HK-2 (cell line): ENCODE measurements around the gene IBSP.
A peak's percentile ranks its signal among the peaks of the same experiment; 100 is the strongest.

ENCODE experiments used
- DNase-seq: peaks from one replicate; pipeline ENCODE4 v3.0.0-alpha.2; 2018; ENCODE audit not compliant: unreplicated experiment

Gene IBSP, protein sequence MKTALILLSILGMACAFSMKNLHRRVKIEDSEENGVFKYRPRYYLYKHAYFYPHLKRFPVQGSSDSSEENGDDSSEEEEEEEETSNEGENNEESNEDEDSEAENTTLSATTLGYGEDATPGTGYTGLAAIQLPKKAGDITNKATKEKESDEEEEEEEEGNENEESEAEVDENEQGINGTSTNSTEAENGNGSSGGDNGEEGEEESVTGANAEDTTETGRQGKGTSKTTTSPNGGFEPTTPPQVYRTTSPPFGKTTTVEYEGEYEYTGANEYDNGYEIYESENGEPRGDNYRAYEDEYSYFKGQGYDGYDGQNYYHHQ

GRCh38 chr4:87799301-87800113 is at the start of gene IBSP:
IBSP (plus strand) TSS chr4:87799554; CDS start chr4:87802362, 2,808 bp downstream.
- DNase-seq: no peak

- no peak for DNase-seq
These were observed 49.5 kb upstream of the IBSP start for GRCh38 chr4:87749883-87750282.

DNA sequence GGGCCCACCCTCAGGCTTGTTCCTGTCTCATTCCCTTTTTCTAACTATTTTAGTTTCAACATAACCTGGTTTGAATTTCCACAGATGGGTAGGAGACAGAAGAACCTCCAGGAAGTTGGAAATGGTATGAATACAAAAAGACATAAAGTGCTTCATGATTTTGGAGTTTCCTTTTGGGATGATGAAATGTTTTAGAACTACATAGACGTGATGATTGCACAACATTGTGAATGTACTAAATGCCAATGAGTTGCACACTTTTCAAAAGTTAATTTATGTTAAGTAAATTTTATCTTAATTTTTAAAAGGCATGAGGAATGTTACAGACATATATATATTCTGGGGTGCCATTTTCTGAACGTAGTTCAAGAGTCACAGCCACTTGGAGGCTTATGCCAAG is 41.1 kb upstream of the IBSP start:
- no peak for DNase-seq

DNA sequence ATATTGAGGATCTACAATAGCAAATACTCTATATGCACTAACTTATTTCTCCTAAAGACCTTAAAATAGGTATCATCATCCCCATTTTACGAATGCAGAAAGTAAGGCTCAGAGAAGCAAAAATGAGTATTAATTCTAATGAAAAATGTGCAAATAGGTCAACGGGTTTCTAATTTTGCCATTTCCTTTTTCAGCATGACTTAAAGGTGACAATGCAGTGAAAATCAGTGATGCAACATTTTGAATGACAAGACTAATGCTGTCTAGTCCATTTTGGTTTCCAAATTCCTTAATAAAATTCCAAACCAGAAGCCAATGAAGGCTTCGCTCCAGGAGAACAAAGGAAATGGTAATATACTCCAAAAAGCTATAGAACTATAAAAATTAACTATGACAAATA is 37.0 kb upstream of the IBSP start:
- DNase-seq: no peak

GRCh38 chr4:87781569-87781968 is 17.8 kb upstream of the IBSP start:
- DNase-seq: no peak

GRCh38 chr4:87783781-87784180 is 15.6 kb upstream of the IBSP start:
- DNase-seq: no peak

DNA sequence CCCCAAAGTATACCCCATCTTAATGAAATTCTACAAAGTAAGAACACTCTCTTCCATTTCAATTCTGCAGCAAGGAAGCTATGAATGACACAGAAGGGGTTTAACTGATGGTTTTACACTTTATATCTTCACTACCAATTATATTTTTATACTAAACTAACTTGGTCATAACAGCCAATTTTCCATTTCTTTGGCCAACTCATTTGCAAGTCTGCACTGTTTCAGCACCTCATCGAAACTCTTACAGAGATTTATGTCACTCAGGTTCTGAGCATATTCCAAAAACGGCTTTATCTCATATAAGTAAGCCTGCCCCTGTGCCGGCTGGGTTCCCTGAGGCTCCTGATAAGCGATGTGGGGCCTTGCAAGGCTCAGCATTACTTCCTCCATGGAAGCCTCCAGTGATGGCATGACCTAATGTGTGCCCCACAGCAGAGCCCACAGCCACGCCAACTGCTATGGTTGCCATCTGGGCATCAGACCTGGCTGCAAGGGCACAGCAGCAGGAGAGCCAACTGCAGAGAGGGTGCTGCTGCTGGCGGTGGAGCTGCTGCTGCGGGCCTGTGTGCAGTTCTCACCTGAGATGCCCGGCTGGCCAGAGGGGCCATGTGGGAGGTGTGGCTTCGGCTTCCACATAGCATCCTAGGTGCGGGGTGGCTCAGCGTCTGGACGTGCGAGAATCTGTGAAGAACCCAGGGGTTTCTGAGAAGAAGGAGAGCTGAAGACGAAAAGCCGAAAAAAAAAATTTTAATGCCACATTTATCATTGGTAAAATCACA is 13.4 kb upstream of the IBSP start:
- DNase-seq: no peak

DNA sequence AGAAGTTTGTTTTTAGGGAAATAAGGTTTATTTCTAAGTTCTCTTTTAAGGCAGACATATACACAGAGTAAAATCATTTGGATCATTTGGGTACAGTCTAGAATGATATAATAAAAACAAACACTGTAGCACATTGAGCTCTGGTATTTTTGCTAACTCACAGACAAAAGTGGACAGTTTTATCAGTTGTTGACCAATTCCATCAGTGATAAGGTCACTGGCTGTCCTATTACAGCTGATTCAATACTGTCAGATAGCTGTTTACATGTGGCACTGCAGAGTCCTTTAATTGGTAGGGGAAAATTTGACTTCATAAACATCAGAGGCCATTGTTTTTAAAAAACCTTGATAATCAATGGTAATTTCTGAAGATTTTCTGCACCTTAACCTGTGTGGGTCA is 3.5 kb downstream of the IBSP start:
- no peak for DNase-seq

GRCh38 chr4:87803421-87803820 is 4.1 kb downstream of the IBSP start:
- DNase-seq: no peak

GRCh38 chr4:87804871-87805270 is 5.5 kb downstream of the IBSP start:
- DNase-seq: no peak

GRCh38 chr4:87805971-87806370 is 6.6 kb downstream of the IBSP start:
- DNase-seq: no peak

GRCh38 chr4:87806520-87806919 is 7.2 kb downstream of the IBSP start:
- DNase-seq: no peak

- DNase-seq: no peak
These were observed 8.0 kb downstream of the IBSP start for GRCh38 chr4:87807402-87807801.

GRCh38 chr4:87811977-87812376 is 12.6 kb downstream of the IBSP start:
- DNase-seq: no peak

GRCh38 chr4:87819281-87819919 is 20.0 kb downstream of the IBSP start:
- DNase-seq: peak; percentile 81

GRCh38 chr4:87823200-87823599 is 23.8 kb downstream of the IBSP start:
- no peak for DNase-seq

DNA sequence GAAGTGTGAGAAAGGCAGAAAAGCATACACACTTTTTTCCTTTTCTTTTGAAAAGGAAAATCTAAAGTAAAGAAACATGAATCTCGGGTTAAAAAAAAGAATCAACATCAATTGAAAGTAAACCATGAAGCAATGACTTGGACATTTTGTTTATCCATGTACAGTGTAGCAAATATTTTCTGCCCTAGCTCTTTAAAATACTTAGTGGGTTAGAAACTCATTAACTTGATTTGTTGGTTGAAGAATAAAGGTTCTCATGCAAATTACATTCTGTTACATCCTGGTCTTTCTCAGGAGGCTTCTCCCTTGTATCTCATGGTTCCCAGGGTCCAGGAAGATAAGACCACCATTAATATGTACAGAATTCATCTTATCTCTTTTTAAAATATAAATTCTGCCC is 24.4 kb downstream of the IBSP start:
- DNase-seq: no peak

GRCh38 chr4:87824352-87824751 is 25.0 kb downstream of the IBSP start:
- no peak for DNase-seq

DNA sequence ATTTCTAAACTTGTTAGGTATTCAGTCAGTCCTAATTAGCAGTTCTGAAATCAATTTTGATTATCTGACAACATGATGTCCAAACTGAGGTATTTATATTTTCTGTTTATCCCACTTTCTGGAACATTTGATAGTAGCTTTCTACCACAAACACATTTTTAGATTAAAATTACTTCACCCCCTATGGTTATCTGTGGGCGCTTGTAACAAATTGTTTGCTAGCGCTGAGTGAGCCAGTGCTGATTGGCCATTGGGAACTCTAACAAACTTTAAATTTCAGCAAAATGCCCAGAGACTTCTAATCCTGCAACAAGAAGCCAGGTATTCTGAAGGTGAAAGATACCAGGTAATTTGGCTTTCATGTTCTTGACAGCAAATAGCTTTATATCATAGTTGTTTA is 33.3 kb downstream of the IBSP start, which contains the start of gene MEPE:
TSS of gene MEPE (plus strand) at position 301 of the 400 bp plus-strand sequence. CDS start 1,746 bp downstream, outside the sequence.
- no peak for DNase-seq

- DNase-seq: no peak
These were observed 35.0 kb downstream of the IBSP start for GRCh38 chr4:87834401-87834800.

DNA sequence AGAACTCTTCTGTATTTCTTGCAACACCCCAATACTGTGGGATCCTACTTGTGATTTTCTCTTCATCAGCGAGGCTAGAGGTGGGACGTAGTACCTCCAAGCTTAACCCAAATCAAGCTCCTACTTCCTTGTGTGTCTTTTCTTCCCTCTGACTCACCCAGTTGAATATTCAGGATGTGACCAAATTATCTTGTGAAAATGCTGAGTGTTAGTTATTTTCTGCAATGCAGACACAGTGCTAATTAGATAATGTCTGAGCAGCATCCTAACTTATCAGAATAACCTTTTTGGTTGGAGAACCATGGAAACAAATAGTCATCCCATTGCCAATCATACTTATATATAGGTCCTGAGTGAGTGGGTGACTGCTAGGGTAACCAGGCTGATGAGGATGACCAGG is 35.8 kb downstream of the IBSP start:
- no peak for DNase-seq

DNA sequence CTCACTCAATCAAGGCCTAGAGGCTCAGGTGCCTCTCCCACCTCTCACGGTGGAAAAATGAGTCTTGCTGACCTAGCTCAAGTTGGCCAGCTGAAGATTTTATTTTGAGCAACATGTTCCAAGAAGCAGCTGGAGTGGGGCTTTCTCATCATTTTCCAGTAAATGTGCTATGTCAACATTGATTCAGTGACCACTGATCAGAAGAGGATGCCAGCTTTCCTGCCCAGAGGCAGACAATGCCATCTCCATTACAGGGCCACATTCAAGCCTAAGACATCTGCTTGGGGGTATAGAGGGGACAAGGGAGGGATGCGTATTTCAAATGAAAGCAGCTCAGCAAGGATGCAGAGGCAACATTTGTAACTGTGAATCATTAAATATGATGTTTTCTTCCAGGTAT is 36.4 kb downstream of the IBSP start:
- no peak for DNase-seq
